Liver (tissue), 3 donors: ENCODE data around the gene CUX1.

ENCODE experiments used
- ATF3 ChIP-seq: IDR thresholded peaks from 2 replicates; pipeline ENCODE4 v1.6.1; 2016; ENCODE audit warnings: antibody characterized with exemption
- CTCF ChIP-seq: fragments of 150-350 bp; IDR thresholded peaks from 2 replicates; pipeline ENCODE4 v1.5.1; 2017; ENCODE audit warnings: improper control_type of control experiment, low read depth, low read length; ENCODE audit not compliant: missing input control
- RAD21 ChIP-seq, 2 donors: IDR thresholded peaks; 2 replicates each; pipeline ENCODE4 v1.6.1; 2016; ENCODE audit warnings: antibody characterized with exemption in 2 of 2, mild to moderate bottlenecking in 2 of 2
- ZBTB33 ChIP-seq: IDR thresholded peaks from 2 replicates; pipeline ENCODE4 v1.6.1; 2016; ENCODE audit warnings: antibody characterized with exemption
- donor health status: healthy.
- donor health status: healthy.

- TF ChIP-seq CTCF = no peak
- TF ChIP-seq ZBTB33 = no peak
- no peak for TF ChIP-seq ATF3
- no peak for TF ChIP-seq RAD21 (IDR thresholded peaks at IDR 0.05)
Observed at GRCh38 chr7:101913851-101914250, 96.4 kb downstream of the CUX1 start.
